Esophagus mucosa (tissue), 1 donor: Measurements from ENCODE around the gene ZKSCAN5. TPM values are rescaled to one million over a fixed set of nuclear protein-coding genes. Genes with fewer than 3 reads are reported as not detected.

ENCODE experiments used
- ATAC-seq: fragments of 200-7000 bp; cut with Tn5 transposase; one replicate; pipeline ENCODE4 v1.9.1; 2020
- total RNA-seq: library from RNA; stranded (reverse); gene quantifications from one replicate; pipeline ENCODE4 v1.2.4, GENCODE V29; 2023
- donor health status: DM: yes; HTN: yes; CAD: no.

The ZKSCAN5 gene
- total RNA-seq: 3.3 TPM

GRCh38 chr7:99504603-99505323, at the start of gene ZKSCAN5:
Gene ZKSCAN5, plus strand, starts transcription at chr7:99504662. Its CDS starts 1,383 bp downstream, at chr7:99506045.
- peak; percentile 95 for ATAC-seq

- ATAC-seq: no peak
Measured at GRCh38 chr7:99455874-99456273, 48.6 kb upstream of the ZKSCAN5 start.

GRCh38 chr7:99456288-99456687, 48.2 kb upstream of the ZKSCAN5 start:
- no peak for ATAC-seq

- no peak for ATAC-seq
Measured at GRCh38 chr7:99457050-99457649, 47.3 kb upstream of the ZKSCAN5 start.

- ATAC-seq: no peak
Measured at GRCh38 chr7:99457650-99458493, 46.6 kb upstream of the ZKSCAN5 start.

- peak; percentile 20 for ATAC-seq
Measured at GRCh38 chr7:99459087-99459486, 45.4 kb upstream of the ZKSCAN5 start.

GRCh38 chr7:99460651-99461050, 43.8 kb upstream of the ZKSCAN5 start:
- ATAC-seq: no peak

- no peak for ATAC-seq
Measured at GRCh38 chr7:99461221-99461620, 43.2 kb upstream of the ZKSCAN5 start.

- peak; percentile 12 for ATAC-seq
Measured at GRCh38 chr7:99465421-99465768, 39.1 kb upstream of the ZKSCAN5 start.

- no peak for ATAC-seq
Measured at GRCh38 chr7:99468336-99468918, 36.0 kb upstream of the ZKSCAN5 start.

- ATAC-seq: no peak
Measured at GRCh38 chr7:99469381-99470065, 34.9 kb upstream of the ZKSCAN5 start.

GRCh38 chr7:99472561-99473314, 31.7 kb upstream of the ZKSCAN5 start, which contains the start of gene ZNF789:
Gene ZNF789, plus strand, starts transcription at chr7:99472890. Its CDS starts 3,567 bp downstream, at chr7:99476457.
- ATAC-seq: peak; percentile 98

- ATAC-seq: peak; percentile 45
Measured at GRCh38 chr7:99473315-99473596, 31.2 kb upstream of the ZKSCAN5 start.

- no peak for ATAC-seq
Measured at GRCh38 chr7:99476107-99476506, 28.4 kb upstream of the ZKSCAN5 start.

GRCh38 chr7:99478464-99479440, 25.7 kb upstream of the ZKSCAN5 start:
- ATAC-seq: no peak

- peak; percentile 56 for ATAC-seq
Measured at GRCh38 chr7:99485094-99485493, 19.4 kb upstream of the ZKSCAN5 start.

- ATAC-seq: peak; percentile 23
Measured at GRCh38 chr7:99489235-99489634, 15.2 kb upstream of the ZKSCAN5 start.

GRCh38 chr7:99490878-99491277, 13.6 kb upstream of the ZKSCAN5 start:
- no peak for ATAC-seq

- no peak for ATAC-seq
Measured at GRCh38 chr7:99493823-99494222, 10.6 kb upstream of the ZKSCAN5 start.

- ATAC-seq: no peak
Measured at GRCh38 chr7:99497766-99498545, 6.5 kb upstream of the ZKSCAN5 start.
